Kidney epithelial cell (primary cell): Measurements from ENCODE around the gene ATP5PD. TPM values are rescaled to one million over a fixed set of nuclear protein-coding genes. Genes with fewer than 3 reads are reported as not detected.
A peak's percentile ranks its signal among the peaks of the same experiment; 100 is the strongest.
"Not testable (repeated sequence)": the region's sequence is repeated elsewhere in the genome, so short reads cannot be mapped to it uniquely, and the experiment has no call there.

Experiments
- DNase-seq: peaks from one replicate; pipeline ENCODE4 v3.0.0-alpha.2; 2010; ENCODE audit warnings: low read depth
- H3K27me3 ChIP-seq: 2 replicates; pipeline ENCODE4 v1.6.0; 2011; ENCODE audit warnings: low read length; ENCODE audit not compliant: control insufficient read depth, insufficient read depth
- H3K36me3 ChIP-seq: 2 replicates; pipeline ENCODE4 v1.5.1; 2011; ENCODE audit warnings: low read length; ENCODE audit not compliant: control insufficient read depth, insufficient read depth
- H3K4me3 ChIP-seq: 2 replicates; pipeline ENCODE4 v1.5.1; 2011; ENCODE audit warnings: low read depth, mild to moderate bottlenecking, control low read depth, low read length
- total RNA-seq: library from RNA; depleted of rRNA; stranded (reverse); fragments of >200 nt; gene quantifications from 2 replicates; pipeline ENCODE4 v1.2.3, GENCODE V29; 2015
- TF ChIP-seq, protein P1 (sequence below): IDR thresholded peaks from 2 replicates; pipeline ENCODE4 v1.5.1; 2011; ENCODE audit warnings: mild to moderate bottlenecking, moderate library complexity, low read length, control low read depth, inconsistent platforms; ENCODE audit not compliant: insufficient read depth, poor library complexity, severe bottlenecking

ATP5PD gene
- total RNA-seq, 1 donor from 2014 or later: 275 TPM

DNA sequence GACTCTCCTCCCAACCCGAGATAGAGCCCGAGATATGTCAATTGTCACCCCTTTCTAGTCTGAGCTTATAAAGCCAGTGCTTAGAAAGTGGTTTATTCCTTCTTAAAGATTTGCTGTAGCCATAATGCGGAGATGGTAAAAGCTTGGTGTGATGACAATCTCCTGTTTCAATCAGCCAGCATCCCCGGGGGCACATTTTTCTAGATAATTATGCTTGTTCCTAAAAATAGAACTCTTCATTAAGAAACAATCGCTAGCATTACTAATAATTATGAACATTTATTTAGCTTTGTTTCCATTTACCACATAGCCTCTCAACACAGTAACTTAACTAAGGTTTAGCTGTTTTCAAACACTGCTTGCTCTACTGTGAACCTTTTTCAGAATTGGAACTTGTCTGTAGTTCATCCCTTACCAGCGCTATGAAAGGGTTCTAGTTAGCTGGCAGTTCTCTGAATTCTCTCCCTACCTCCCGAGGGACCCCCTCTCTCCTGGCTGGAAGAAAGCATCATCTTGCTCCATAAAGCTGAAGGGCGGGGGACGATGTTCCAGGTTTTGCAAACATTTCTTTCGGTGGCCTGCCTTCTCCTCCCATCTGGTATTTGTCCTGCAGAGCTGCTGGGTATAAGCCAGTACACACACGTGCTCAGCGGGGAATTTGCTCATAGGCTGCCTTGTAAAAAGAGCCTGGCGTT lies 35.2 kb downstream of the ATP5PD start:
- H3K36me3 ChIP-seq: no peaks in the 10 kb centered on the region
- peak overlapping the region; percentile 75 for H3K4me3 ChIP-seq
- no peak for DNase-seq
- H3K27me3 ChIP-seq: no peaks in the 10 kb centered on the region
- TF ChIP-seq, protein P1, sequence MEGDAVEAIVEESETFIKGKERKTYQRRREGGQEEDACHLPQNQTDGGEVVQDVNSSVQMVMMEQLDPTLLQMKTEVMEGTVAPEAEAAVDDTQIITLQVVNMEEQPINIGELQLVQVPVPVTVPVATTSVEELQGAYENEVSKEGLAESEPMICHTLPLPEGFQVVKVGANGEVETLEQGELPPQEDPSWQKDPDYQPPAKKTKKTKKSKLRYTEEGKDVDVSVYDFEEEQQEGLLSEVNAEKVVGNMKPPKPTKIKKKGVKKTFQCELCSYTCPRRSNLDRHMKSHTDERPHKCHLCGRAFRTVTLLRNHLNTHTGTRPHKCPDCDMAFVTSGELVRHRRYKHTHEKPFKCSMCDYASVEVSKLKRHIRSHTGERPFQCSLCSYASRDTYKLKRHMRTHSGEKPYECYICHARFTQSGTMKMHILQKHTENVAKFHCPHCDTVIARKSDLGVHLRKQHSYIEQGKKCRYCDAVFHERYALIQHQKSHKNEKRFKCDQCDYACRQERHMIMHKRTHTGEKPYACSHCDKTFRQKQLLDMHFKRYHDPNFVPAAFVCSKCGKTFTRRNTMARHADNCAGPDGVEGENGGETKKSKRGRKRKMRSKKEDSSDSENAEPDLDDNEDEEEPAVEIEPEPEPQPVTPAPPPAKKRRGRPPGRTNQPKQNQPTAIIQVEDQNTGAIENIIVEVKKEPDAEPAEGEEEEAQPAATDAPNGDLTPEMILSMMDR: no peak

DNA sequence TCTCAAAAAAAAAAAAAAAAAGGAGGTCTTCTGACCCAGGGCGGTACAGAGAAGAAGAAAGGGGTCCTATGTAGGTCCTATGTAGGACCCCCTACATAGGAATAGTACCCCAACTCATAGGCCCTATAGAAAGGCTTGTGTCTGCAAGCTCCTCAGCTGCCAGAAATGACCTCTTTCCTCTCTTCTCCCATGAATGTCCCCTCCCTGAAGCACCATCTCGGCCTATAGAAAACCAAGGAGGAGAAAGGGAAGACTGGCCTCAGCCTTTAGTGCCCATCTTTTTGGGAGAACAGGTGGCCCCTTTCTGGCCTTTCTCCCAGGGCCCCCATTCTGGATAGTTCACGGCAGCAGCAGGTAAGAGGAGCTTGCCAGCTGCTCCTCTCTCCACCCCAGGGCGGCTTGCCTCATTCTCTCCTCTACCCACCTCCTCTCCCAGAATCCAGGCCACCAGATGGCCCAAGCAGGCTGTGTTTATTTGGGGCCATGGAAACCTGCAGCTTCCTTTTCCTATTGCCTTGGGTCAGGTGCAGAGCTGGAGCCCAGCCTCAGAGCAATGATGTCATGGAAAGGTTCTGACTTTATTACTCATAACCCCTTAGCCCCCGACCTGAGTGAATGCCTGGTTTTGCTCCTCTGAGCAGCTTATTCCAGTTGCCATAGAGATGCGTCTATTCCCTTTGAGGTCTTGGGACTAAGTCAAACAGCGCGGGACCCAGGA lies 35.9 kb downstream of the ATP5PD start:
- no peak for DNase-seq
- Histone ChIP-seq H3K4me3 (no peak overlapping the region), H3K36me3 (no peaks in the 10 kb centered on the region), H3K27me3 (no peaks in the 10 kb centered on the region)
- TF ChIP-seq, protein P1: no peak

DNA sequence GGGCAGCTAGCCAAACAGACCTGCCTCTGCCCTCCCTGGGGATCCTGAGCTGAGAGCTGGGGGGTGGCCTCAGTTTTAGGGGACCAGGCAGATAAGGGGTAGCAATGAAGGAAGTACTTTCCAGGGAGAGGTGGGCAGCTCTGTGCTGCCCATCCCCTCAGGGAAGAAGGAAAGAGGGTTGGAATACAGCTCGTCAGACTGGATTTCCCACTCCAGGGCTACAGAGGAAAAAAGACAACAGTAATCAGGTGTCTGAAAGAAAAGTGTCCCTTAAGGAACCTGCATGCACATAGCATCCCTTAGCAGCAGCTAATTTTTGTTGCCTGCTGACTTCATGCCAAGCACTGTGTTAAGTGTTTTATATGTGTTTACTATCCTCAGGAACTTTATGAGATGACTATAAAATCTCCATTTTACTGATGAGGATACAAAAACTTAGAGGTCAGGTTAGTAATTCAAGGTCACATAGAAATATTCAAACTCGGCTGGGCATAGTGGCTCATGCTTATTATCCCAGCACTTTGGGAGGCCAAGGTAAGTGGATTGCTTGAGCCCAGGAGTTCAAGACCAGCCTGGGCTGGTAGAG lies 37.5 kb downstream of the ATP5PD start:
- DNase-seq: no peak
- TF ChIP-seq, protein P1: no peak
- H3K4me3 ChIP-seq: no peak overlapping the region
- no peaks in the 10 kb centered on the region for H3K36me3 ChIP-seq
- no peaks in the 10 kb centered on the region for H3K27me3 ChIP-seq

DNA sequence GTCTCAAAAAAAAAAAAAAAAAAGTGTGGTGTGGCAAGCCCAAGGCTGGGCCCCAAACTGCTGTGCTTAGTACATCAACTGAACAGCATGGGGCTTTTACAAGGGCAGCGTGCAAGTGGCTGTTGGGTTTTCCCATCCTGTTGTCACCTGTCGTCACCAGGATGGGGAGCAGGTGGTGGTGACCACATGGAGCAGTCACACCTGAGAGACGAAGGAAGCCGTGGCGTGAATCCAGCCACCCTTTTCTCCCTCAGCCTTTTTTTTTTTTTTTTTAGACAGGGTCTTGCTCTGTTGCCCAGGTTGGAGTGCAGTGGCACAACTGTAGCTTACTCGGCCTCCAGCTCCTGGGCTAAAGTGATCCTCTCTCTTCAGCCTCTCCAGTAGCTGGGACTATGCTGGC lies 38.4 kb downstream of the ATP5PD start:
- TF ChIP-seq, protein P1: no peak
- no peak for DNase-seq
- H3K27me3 ChIP-seq: no peaks in the 10 kb centered on the region
- H3K4me3 ChIP-seq: no peak overlapping the region
- no peaks in the 10 kb centered on the region for H3K36me3 ChIP-seq

DNA sequence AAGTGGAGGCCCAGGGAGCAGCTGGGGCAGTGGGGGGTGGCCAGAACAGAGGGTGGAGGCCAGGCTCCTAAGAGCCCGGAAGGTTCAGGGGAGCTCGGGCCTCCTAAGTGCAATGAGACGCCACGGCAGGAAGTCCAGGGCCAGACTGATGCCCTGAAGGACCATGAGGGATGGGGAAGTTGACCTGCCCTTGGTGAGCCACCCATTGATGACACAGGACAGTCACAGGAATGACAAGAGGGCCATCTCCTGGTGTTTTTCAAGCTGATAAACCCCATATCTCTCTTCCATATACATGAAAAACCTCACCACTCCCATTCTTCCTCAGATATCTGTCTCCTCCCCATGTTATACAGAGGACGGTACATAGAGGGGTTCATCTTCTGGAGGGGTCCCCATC lies 40.1 kb downstream of the ATP5PD start:
- TF ChIP-seq, protein P1: no peak
- Histone ChIP-seq H3K27me3 (no peaks in the 10 kb centered on the region), H3K4me3 (no peak overlapping the region), H3K36me3 (no peaks in the 10 kb centered on the region)
- no peak for DNase-seq

DNA sequence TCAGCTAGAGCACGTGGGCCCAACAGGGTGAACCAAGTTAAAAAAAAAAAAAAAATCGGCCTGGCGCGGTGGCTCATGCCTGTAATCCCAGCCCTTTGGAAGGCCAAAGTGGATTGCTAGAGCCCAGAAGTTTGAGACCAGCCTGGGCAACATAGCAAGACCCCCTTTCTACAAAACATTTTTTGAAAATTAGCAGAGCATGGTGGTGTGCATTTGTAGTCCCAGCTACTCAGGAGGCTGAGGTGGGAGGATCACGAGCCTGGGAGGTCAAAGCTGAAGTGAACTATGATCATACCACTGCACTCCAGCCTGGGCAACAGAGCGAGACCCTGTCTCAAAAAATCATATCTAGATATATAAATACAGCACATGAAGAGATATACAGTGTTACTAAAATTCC lies 40.7 kb downstream of the ATP5PD start:
- not testable (repeated sequence) for H3K36me3 ChIP-seq, H3K27me3 ChIP-seq, DNase-seq, H3K4me3 ChIP-seq
